Retinal pigment epithelial cell (primary cell): ENCODE measurements around the gene TNNI3K.

ENCODE experiments used
- DNase-seq: peaks from one replicate; pipeline ENCODE4 v3.0.0-alpha.2; 2010; ENCODE audit warnings: low read depth
- H3K4me3 ChIP-seq: 2 replicates; pipeline ENCODE4 v1.5.1; 2011; ENCODE audit warnings: mild to moderate bottlenecking, low read length, control low read depth, moderate library complexity
- CTCF ChIP-seq: conservative IDR thresholded peaks from 2 replicates; pipeline ENCODE4 v1.5.1; 2011; ENCODE audit warnings: low read depth, low read length, control low read depth, inconsistent platforms

TNNI3K gene

GRCh38 chr1:74235153-74235552, at the start of gene TNNI3K:
Gene TNNI3K (plus strand): TSS chr1:74235387. CDS start chr1:74235452, 65 bp downstream.
- TF ChIP-seq CTCF: no peak
- DNase-seq: no peak
- no peak within 1 kb of the TSS for H3K4me3 ChIP-seq

GRCh38 chr1:74193908-74194307, 41.3 kb upstream of the TNNI3K start:
- peak; percentile 44 for DNase-seq
- H3K4me3 ChIP-seq: no peak overlapping the region
- TF ChIP-seq CTCF: no peak

- DNase-seq: no peak
- no peak overlapping the region for H3K4me3 ChIP-seq
- no peak for TF ChIP-seq CTCF
Measured at GRCh38 chr1:74195339-74195738, 39.8 kb upstream of the TNNI3K start.

- no peak for TF ChIP-seq CTCF
- no peak for DNase-seq
- H3K4me3 ChIP-seq: peak overlapping the region; percentile 89
Measured at GRCh38 chr1:74197255-74197654, 37.9 kb upstream of the TNNI3K start.

- H3K4me3 ChIP-seq: peak within 1 kb of the TSS; percentile 89
- TF ChIP-seq CTCF: no peak
- peak; percentile 73 for DNase-seq
Measured at GRCh38 chr1:74197657-74198552, 37.3 kb upstream of the TNNI3K start, which contains the start of the genes FPGT and LRRIQ3. Gene FPGT (plus strand): TSS chr1:74198242. CDS start chr1:74198279, 37 bp downstream. Gene LRRIQ3 (minus strand): TSS chr1:74198176. CDS start chr1:74183684, 14,492 bp downstream.

GRCh38 chr1:74199504-74199903, 35.7 kb upstream of the TNNI3K start:
- no peak for TF ChIP-seq CTCF
- H3K4me3 ChIP-seq: no peak overlapping the region
- DNase-seq: no peak

GRCh38 chr1:74205266-74205665, 29.9 kb upstream of the TNNI3K start:
- no peak for DNase-seq
- TF ChIP-seq CTCF: no peak
- H3K4me3 ChIP-seq: no peak overlapping the region
